Activated CD8-positive, alpha-beta memory T cell treated with anti-CD3 and anti-CD28 coated beads, Interleukin-2, amount 50 U/mL, for 4 hours (primary cell): ENCODE data around the gene GPR17.

Experiments used
- DNase-seq: peaks from one replicate; pipeline ENCODE4 v3.0.0-alpha.2; 2020

Gene GPR17

GRCh38 chr2:127615511-127616166 lies 30.3 kb upstream of the GPR17 start:
- DNase-seq: no peak

DNA sequence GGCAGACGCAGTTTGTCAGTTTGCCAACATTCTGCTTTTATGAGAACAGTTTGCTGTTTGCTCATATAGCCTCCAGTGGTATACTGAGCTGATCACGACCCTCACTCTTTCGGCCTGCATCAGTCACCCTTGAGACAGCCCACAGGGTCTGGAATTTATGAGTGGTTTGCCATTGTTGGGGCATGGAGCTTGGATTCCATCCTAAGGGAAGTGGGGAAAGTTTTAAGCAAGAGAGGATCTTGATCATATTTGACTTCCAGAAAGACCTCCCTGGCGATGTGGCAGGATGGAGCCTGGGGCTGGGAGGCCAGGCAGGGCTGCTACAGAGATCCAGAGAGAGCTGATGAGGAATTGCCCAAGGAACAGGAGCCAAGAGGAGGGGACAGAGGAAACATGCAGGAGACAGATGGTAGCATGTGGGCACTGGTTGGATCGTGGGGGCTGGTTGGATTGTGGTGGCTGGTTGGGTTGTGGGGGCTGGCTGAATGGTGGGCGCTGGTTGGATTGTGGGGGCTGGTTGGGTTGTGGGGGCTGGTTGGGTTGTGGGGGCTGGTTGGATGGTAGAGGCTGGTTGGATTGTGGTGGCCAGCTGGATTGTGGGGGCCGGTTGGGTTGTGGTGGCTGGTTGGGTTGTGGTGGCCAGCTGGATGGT lies 27.3 kb upstream of the GPR17 start:
- no peak for DNase-seq

GRCh38 chr2:127619203-127619590 lies 26.8 kb upstream of the GPR17 start:
- DNase-seq: no peak

DNA sequence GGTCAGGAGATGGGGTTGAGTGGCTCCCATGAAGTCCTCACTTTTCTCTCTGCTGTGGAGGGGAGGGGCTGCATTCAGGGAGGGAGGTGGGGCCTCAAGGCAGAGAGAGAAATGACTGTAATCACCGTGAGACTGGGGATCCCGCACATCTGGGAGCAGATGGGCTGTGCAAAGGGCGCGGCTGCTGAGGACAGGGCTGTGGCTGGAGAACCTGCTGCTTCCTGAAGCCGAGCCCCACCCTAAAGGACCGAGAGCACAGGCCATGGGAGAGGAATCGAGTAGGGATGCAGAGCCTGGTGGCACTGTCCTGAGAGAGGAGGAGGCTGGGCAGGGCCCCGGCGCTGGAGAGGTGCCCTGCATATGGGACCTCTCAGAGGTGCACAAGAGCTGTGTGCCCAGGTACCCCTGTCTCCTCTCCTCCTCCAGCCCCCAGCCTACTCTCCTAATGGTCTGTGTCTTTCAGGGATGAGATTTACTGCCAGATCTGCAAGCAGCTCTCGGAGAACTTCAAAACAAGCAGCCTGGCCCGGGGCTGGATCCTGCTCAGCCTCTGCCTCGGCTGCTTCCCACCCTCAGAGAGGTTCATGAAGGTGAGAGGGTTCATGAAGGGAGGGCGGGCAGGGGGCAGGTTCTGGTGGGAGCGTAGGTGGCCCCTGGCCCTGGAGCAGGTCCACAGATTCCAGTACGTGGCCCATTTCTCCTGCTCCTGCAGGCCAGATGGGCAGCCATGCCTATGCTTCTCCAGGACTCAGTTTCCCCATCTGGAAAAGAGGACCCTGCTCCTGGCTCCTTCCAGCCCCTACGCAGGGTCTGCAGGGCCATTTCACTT lies 25.9 kb upstream of the GPR17 start:
- peak; percentile 9 for DNase-seq

DNA sequence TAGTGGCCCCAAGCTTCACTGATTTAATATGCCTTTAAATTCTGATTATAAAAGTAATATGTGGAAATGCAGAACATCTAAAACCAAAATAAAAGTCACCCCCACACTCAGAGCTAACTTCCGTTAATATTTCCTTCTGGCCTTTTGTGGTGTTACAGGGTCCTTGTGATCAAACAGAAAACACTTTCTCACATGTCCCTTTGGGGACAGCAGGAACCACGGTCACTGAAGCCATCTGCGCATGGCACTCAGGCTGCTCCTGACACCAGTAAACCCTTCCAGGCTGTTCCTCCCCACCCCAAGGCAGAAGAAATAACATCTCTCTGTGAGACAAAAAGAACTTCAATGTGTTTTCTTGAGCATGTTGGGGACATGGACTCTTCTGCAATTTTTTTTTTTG lies 25.1 kb upstream of the GPR17 start:
- DNase-seq: no peak

DNA sequence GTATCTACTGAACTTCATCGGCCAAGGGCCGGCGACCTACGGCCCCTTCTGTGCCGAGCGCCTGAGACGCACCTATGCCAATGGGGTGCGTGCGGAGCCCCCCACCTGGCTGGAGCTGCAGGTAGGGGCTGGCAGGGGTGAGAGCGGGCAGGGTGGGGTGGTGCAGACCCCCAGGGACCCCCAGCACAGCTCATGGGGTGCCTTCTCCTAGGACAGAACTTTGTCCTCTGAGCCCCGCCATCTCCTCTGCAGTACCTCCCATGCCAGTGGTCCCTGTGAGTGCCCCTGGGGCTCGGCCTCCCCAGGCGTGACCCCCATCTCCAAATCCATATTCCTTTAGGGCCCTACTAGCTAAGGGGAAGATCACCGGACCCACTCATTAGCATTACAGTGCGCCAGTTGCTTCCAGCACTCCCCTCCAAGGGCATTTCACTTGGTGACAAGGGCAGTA lies 23.9 kb upstream of the GPR17 start:
- DNase-seq: peak; percentile 4

GRCh38 chr2:127622561-127623387 lies 23.2 kb upstream of the GPR17 start:
- DNase-seq: peak; percentile 4

DNA sequence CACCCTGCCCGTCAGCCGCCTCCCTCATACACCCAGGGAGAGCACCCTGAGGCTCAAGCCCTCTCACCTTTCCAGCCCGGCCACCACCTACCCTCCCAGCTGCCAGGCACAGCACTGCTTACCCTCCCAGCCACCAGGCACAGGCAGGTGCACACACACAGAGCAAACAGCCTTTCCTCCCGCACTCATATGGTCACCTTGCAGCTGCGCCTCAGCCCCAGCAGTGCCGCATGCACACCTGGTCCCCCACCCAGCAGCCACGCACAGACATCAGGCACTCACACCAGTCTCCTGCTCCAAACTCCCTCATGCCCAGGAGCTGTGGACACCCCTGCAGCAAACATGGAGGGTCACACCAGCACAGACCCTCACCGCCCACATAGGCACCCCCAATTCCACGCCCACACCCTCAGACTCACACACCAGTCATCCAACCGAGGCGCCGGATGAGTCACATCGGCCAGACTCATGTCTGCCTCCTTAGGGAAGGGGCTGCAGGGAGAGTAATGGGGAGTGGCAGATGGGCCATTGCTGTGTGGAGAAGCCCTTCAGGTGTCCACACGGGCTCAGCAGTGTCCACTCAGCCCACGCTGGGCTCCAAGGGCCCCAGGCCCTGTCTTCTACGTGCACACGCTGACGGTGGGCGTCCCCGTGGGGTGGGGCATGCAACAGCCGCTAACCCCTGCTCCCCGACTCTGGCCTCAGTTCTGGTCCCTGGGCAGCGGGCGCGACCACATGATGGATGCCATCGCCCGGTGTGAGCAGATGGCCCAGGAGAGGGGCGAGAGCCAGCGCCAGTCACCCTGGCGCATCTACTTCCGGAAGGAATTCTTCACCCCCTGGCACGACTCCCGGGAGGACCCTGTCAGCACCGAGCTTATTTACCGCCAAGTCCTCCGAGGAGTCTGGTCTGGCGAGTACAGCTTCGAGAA lies 22.3 kb upstream of the GPR17 start:
- DNase-seq: peak; percentile 9

DNA sequence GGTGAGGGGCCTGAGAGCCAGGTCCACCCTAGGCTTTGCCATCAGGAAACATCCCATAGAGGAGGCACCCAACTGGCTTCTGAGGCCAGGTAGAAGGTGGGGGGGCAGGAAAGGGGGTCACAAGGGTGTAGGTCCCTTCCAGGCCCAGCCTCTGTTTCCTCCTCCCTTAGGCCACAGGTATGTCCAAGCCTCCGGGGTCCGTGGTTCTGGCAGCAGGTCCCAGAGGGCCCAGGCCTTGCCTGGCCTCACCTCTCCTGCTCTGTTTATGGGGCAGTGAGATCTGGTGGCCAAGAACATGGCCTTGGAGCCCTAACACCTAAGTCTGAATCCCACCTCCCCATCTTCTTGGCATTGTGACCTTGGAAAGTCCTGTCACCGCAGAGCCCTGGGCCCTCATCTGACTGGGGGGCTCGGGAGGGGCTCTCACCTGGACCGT lies 21.6 kb upstream of the GPR17 start:
- peak; percentile 7 for DNase-seq

DNA sequence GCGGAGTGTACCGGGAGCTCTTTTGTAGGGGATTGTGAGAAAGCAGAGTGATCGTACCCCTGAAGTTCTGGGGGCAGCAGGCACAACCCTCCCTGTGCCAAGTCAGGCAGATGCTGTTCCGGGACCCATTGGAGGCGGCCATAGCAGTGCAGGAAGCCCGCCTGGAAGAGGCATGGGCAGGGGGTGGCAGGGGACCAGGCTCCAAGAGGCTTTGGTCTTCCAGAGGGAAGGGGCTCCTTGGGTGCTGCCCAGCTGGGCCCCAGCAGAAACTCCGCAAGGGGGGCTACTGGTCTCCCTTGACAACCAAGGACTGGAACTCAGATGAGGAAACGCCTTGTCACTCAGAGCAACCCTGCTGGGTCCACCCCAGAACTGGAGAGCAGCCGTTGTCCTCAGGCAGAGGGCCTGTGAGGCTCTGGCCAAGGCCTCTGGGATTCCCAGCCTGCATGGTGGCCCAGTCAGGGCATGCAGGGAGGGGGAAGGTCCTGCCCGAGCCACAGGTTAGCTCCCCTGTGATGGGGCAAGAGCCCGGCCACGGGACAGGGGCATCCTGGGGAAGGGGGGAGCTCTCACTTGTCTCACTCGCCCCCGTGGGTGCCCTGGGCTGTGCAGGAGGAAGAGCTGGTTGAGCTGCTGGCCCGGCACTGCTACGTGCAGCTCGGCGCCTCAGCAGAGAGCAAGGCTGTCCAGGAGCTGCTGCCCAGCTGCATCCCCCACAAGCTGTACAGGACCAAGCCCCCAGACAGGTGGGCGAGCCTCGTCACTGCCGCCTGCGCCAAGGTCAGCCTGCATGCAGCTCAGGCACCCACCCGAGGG lies 21.0 kb upstream of the GPR17 start:
- no peak for DNase-seq

DNA sequence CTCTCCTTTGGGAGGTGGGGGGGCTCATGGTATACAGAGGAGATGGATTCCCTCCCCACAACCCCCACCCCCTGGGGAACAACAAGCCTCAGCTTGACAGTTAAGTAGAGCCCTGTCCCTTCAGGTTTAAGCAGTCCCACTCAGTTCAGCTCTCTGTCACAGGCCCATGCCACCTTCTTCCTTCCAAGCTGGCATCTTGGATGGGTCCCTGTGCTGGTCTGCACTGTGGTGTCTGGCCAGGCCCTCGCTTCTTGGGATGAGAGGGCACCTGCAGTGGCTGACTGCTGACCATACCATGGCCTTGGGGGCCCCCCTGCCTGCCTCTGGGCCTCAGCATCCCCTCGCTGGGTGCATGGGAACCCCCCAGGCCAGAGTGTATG lies 20.4 kb upstream of the GPR17 start:
- DNase-seq: no peak

DNA sequence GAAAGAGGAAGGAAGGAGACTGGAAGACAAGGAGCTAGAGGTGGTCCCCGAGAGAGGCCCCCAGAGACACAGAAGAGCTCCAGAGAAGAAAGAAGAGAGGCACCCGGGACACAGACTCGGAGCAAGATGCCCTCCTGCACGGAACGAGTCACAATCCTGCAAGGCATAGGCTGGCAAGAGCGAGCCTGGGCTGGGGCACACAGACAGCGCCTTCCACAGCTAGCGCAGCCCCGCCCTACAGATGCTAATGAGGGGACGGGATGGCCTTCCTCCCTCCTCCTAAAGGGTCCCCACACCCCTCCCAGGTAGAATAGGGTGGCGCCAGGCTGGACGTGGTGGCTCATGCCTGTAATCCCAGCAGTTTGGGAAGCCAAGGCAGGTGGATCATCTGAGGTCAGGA lies 19.8 kb upstream of the GPR17 start:
- no peak for DNase-seq

- DNase-seq: no peak
Measured at GRCh38 chr2:127626917-127627739, 18.8 kb upstream of the GPR17 start.

DNA sequence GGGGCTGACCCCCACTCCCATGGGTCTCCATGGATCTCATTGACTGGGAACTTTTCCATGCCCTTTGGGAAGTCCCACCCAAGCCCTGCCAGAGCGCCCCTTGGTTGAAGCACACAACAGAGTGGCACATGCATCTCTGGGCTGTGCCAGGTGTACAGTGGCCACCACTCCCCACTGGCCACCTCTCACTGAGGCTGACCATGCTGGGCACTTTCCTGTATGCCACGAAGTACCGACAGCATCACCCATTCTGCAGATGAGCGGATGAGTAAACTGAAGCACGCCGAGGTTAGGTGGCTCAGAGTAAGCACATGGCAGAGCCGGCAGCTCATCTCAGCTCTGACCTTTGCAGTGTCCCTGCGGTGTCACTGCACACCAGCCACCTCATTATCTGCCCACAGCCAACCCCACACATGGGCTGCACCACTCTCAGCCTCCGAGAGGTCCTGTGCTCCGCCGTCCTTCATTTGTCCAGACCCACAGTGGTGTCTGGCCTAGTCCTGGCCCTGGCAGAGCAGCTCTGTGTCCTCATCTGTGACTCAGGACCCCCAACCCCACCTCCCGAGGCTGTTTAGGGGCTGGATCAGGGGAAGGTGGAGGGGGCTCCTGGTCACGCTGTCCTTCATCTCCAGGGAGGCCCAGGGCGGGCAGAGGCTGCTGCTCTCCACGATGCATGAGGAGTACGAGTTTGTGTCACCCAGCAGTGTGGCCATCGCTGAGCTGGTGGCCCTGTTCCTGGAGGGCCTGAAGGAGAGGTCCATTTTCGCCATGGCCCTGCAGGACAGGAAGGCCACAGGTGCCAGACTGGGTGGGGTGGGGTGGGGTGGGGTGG lies 18.0 kb upstream of the GPR17 start:
- no peak for DNase-seq

GRCh38 chr2:127628767-127629614 lies 17.0 kb upstream of the GPR17 start:
- DNase-seq: no peak

DNA sequence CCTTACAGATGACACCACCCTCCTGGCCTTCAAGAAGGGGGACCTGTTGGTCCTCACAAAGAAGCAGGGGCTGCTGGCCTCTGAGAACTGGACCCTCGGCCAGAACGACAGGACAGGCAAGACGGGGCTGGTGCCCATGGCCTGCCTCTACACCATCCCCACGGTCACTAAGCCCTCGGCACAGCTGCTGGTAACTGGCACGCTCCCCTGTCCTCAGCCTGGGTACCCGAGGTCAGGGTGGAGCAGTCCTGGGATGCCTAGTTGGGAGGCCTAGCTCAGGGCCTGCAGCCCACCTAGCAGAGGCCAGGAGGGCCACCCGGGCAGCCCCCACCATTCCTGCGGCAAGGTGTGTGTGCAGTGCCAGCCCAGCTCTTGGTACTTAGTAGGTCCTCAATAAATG lies 16.3 kb upstream of the GPR17 start:
- DNase-seq: no peak

- no peak for DNase-seq
Measured at GRCh38 chr2:127630096-127630863, 15.7 kb upstream of the GPR17 start.
